K562 (cell line): Measurements from ENCODE around the gene DNAH9. TPM values are rescaled to one million over a fixed set of nuclear protein-coding genes. Genes with fewer than 3 reads are reported as not detected.

Experiments used
- ATAC-seq: fragments of 200-7000 bp; cut with Tn5 transposase; 3 replicates; pipeline ENCODE4 v1.9.1; 2020; ENCODE audit warnings: moderate library complexity
- BruUV-seq: library from RNA; stranded (reverse); fragments of 400-500 nt; replicated peaks from 2 replicates; lab custom pipeline; 2021; lab: Mats Ljungman, UMichigan
- CTCF ChIA-PET: fragments of 300-600 bp; formaldehyde crosslinking; extraction: SDS; loops from one replicate; lab custom pipeline; 2021; ENCODE audit warnings: low intra/inter-chr PET ratio; lab: Yijun Ruan, JAX
- POLR2A ChIA-PET: fragments of 300-600, 350-650 bp; sonication (Branson Sonifier 250); formaldehyde crosslinking; extraction: SDS; loops from one replicate; lab custom pipeline; 2021; ENCODE audit warnings: antibody characterized with exemption, inconsistent platforms; lab: Yijun Ruan, JAX
- DNase-seq, 4 experiments: peaks; one replicate each; pipeline versions ENCODE4 v3.0.0 to v3.0.0-alpha.2; 2011 to 2018; ENCODE audit warnings: low spot score in 3 of 4, mixed read lengths in 3 of 4; ENCODE audit errors: extremely low read depth in 1 of 4
- FAIRE-seq: peaks from 2 replicates; lab custom pipeline; 2011; peaks lifted over from hg19 to GRCh38; lab: Jason Lieb, UNC
- H2AFZ ChIP-seq: 2 replicates; pipeline ENCODE4 v1.6.0; 2011; ENCODE audit warnings: low read depth, low read length, control low read depth, inconsistent platforms
- H3K27ac ChIP-seq: fragments of 200-600 bp; 3 replicates; pipeline ENCODE4 v1.8.0; 2011; ENCODE audit warnings: low read depth, mild to moderate bottlenecking, control low read depth, inconsistent platforms, low read length, moderate library complexity, mixed read lengths; ENCODE audit errors: extremely low read depth
- H3K27me3 ChIP-seq, 2 experiments: fragments of 300-600 bp in 1 of 2; 2 replicates in 1 of 2; 3 replicates in 1 of 2; pipeline versions ENCODE4 v1.6.0 to v1.8.0; 2011; ENCODE audit warnings: inconsistent platforms in 2 of 2, low read length in 2 of 2, mild to moderate bottlenecking in 1 of 2, mixed read lengths in 1 of 2, moderate library complexity in 1 of 2; ENCODE audit not compliant: control insufficient read depth in 2 of 2, insufficient read depth in 2 of 2
- H3K36me3 ChIP-seq: fragments of 300-600 bp; 3 replicates; pipeline ENCODE4 v1.8.0; 2011; ENCODE audit warnings: mild to moderate bottlenecking, low read length, inconsistent platforms; ENCODE audit not compliant: control insufficient read depth, insufficient read depth
- H3K4me1 ChIP-seq, 2 experiments: fragments of 200-600 bp in 1 of 2; replicated peaks in 1 of 2; 2 replicates in 1 of 2; 3 replicates in 1 of 2; pipeline versions ENCODE4 v1.5.1 to v1.8.0; 2011; ENCODE audit warnings: inconsistent platforms in 2 of 2, low read length in 2 of 2, mild to moderate bottlenecking in 1 of 2, mixed read lengths in 1 of 2, moderate library complexity in 1 of 2; ENCODE audit not compliant: control insufficient read depth in 2 of 2, insufficient read depth in 2 of 2
- H3K4me2 ChIP-seq: 2 replicates; pipeline ENCODE4 v1.6.1; 2011; ENCODE audit warnings: low read length, control low read depth, inconsistent platforms, mixed read lengths; ENCODE audit not compliant: insufficient read depth
- H3K4me3 ChIP-seq: fragments of 200-600 bp; sonication (generic), shearing (Covaris generic); 2 replicates; pipeline ENCODE4 v1.5.1; 2016; ENCODE audit warnings: control low read depth, inconsistent platforms
- H3K79me2 ChIP-seq: fragments of 200-600 bp; 3 replicates; pipeline ENCODE4 v1.8.0; 2011; ENCODE audit warnings: low read length, inconsistent platforms; ENCODE audit not compliant: control insufficient read depth, insufficient read depth
- H3K9ac ChIP-seq, 2 experiments: 2 replicates each; pipeline versions ENCODE4 v1.6.0 to v1.6.1; 2011; ENCODE audit warnings: low read depth in 2 of 2, low read length in 2 of 2, control low read depth in 1 of 2, inconsistent platforms in 1 of 2, mild to moderate bottlenecking in 1 of 2, mixed read lengths in 1 of 2; ENCODE audit not compliant: insufficient read depth in 1 of 2
- H3K9me1 ChIP-seq: one replicate; pipeline ENCODE4 v1.6.0; 2011; ENCODE audit warnings: inconsistent platforms, mild to moderate bottlenecking, low read length, moderate library complexity; ENCODE audit not compliant: control insufficient read depth, insufficient read depth
- H3K9me3 ChIP-seq: replicated peaks from 2 replicates; pipeline ENCODE4 v1.5.1; 2011; ENCODE audit warnings: low read depth, low read length, inconsistent platforms; ENCODE audit not compliant: control insufficient read depth, insufficient read depth
- H4K20me1 ChIP-seq: replicated peaks from 2 replicates; pipeline ENCODE4 v1.6.1; 2011; ENCODE audit warnings: low read length, inconsistent platforms, mixed read lengths; ENCODE audit not compliant: control insufficient read depth, insufficient read depth
- ASH1L ChIP-seq: fragments of 450-650 bp; IDR thresholded peaks from 2 replicates; pipeline ENCODE4 v1.6.1; 2018; ENCODE audit warnings: borderline replicate concordance, mild to moderate bottlenecking, low read depth; ENCODE audit not compliant: partially characterized antibody
- KDM1A ChIP-seq, 2 experiments: fragments of 450-650 bp; IDR thresholded peaks; 2 replicates each; pipeline ENCODE4 v1.6.1; 2016; ENCODE audit warnings: mild to moderate bottlenecking in 2 of 2
- PHF21A ChIP-seq: fragments of 450-650 bp; IDR thresholded peaks from 2 replicates; pipeline ENCODE4 v1.6.1; 2017; ENCODE audit warnings: low read depth, borderline replicate concordance
- YY1 ChIP-seq, 3 experiments: IDR thresholded peaks; 2 replicates each; pipeline ENCODE4 v1.6.1; 2011; ENCODE audit warnings: low read length in 2 of 3, mild to moderate bottlenecking in 2 of 3, moderate library complexity in 2 of 3, borderline replicate concordance in 1 of 3, control low read depth in 1 of 3, low read depth in 1 of 3; ENCODE audit not compliant: insufficient read depth in 3 of 3, insufficient replicate concordance in 2 of 3, control insufficient read depth in 1 of 3, insufficient read length in 1 of 3; ENCODE audit errors: extremely low read depth in 1 of 3
- ZNF274 ChIP-seq: IDR thresholded peaks from 2 replicates; pipeline ENCODE4 v1.6.1; 2011; ENCODE audit warnings: low read depth, mild to moderate bottlenecking, low read length, moderate library complexity, borderline replicate concordance
- ZNF57 ChIP-seq: fragments of 450-650 bp; formaldehyde crosslinking; IDR thresholded peaks from 2 replicates; pipeline ENCODE4 v1.4.0; 2020; ENCODE audit warnings: mild to moderate bottlenecking, moderate library complexity
- WGBS: fragments of 100-300 bp; shearing (Covaris generic); methylation state at CpG from one replicate; pipeline ENCODE4 v1.1.6; 2016; ENCODE audit warnings: low coverage, mixed read lengths; ENCODE audit not compliant: insufficient coverage; ENCODE audit errors: missing lambda C conversion rate; 5-methylcytosine and 5-hydroxymethylcytosine counted together
- in situ Hi-C: fragments of 300-500 bp; cut with MboI; formaldehyde crosslinking; loops from 4 replicates; pipeline ENCODE4 v1.15.0; 2018; ENCODE audit warnings: inconsistent platforms, mixed read lengths
- intact Hi-C: fragments of 100-400 bp; cut with micrococcal nuclease; formaldehyde crosslinking; loops from 2 replicates; pipeline ENCODE4 v1.14.2; 2022
- polyA plus RNA-seq, 8 experiments: library from polyadenylated mRNA; depleted of rRNA in 4 of 8; stranded (reverse) in 5 of 8; unstranded in 3 of 8; fragments of >200 nt; fragmentation: Nextera tagmentation in 2 of 8; fragmentation: Illumina TruSeq in 1 of 8; extraction: Ambion mirVana in 2 of 8; extraction: Trizol in 1 of 8; gene quantifications; 2 replicates each; pipeline versions ENCODE4 v1.2.1 to v1.2.3, GENCODE V29; 2011 to 2014; ENCODE audit warnings: inconsistent platforms in 1 of 8, missing spikeins in 1 of 8
- total RNA-seq, 7 experiments: library from RNA; depleted of rRNA in 6 of 7; stranded (reverse); fragments of >200 nt in 6 of 7; fragmentation: Illumina TruSeq in 2 of 7; extraction: Trizol in 2 of 7; gene quantifications; 2 replicates each; pipeline versions ENCODE4 v1.2.1 to v1.2.3, GENCODE V29; 2011 to 2021; ENCODE audit warnings: low replicate concordance in 1 of 7
- TF ChIP-seq, protein P1 (sequence below): fragments of 250-450 bp; sonication (Bioruptor Pico); IDR thresholded peaks from 2 replicates; pipeline ENCODE4 v1.4.0; 2020
- TF ChIP-seq, protein P2 (sequence below): sonication (generic); formaldehyde crosslinking; IDR thresholded peaks from 2 replicates; pipeline ENCODE4 v1.8.0; 2022; ENCODE audit warnings: mild to moderate bottlenecking, low read depth, missing genetic modification reagents
- TF ChIP-seq, protein P3 (sequence below): fragments of 450-650 bp; formaldehyde crosslinking; IDR thresholded peaks from 2 replicates; pipeline ENCODE4 v1.4.0; 2022; ENCODE audit warnings: mild to moderate bottlenecking, moderate library complexity

The DNAH9 gene
- total and polyA plus RNA-seq, 9 of the 15 experiments (the other 6 are each of a cell fraction or from before 2014, with no cell fraction given), result not detected

DNA sequence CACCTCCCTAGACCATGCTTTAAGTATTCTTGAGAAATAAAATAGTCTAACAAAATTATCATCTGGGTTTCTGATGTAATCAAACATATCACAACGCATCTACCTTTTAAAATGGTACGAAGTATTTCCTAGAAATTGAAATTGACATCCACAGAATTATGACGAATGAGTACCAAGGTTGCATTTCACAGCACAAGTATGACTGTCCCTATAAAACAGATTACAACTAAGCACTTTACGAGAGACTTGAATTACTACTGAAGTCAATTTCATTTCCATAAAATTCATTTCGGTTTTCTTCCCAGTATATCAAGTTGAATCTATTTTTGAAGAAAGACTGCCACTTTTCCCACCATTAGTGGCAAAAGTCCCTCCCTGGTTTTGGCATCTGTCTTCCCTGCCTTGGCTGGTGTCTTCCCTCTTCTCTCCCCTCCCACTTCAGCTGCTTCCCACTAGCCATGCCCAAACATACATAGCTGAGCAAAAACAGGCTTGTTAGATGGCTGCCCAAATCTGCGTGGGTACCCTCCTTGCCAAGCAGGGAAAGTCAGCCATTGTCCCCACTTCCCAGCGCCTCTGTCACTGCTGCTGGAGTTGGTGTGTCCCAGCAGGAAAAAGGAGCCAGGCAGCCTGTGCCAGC is 29.2 kb downstream of the DNAH9 start:
- no peaks in the 10 kb centered on the region for H3K36me3 ChIP-seq
- TF ChIP-seq KDM1A (IDR thresholded peaks at IDR 0.05) (no peak), ZNF57 (CRISPR knock-in tag) (no peak), PHF21A (no peak), YY1 (IDR thresholded peaks at IDR 0.05; ENCODE audit: borderline replicate concordance in 1 of 3, control insufficient read depth in 1 of 3, extremely low read depth in 1 of 3, insufficient read depth in 3 of 3, insufficient read length in 1 of 3, insufficient replicate concordance in 2 of 3, low read depth in 1 of 3, low read length in 2 of 3) (no peak), ASH1L (no peak), ZNF274 (no peak)
- TF ChIP-seq, protein P1, sequence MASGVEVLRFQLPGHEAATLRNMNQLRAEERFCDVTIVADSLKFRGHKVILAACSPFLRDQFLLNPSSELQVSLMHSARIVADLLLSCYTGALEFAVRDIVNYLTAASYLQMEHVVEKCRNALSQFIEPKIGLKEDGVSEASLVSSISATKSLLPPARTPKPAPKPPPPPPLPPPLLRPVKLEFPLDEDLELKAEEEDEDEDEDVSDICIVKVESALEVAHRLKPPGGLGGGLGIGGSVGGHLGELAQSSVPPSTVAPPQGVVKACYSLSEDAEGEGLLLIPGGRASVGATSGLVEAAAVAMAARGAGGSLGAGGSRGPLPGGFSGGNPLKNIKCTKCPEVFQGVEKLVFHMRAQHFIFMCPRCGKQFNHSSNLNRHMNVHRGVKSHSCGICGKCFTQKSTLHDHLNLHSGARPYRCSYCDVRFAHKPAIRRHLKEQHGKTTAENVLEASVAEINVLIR (CRISPR knock-in tag), result no peak
- TF ChIP-seq, protein P2, sequence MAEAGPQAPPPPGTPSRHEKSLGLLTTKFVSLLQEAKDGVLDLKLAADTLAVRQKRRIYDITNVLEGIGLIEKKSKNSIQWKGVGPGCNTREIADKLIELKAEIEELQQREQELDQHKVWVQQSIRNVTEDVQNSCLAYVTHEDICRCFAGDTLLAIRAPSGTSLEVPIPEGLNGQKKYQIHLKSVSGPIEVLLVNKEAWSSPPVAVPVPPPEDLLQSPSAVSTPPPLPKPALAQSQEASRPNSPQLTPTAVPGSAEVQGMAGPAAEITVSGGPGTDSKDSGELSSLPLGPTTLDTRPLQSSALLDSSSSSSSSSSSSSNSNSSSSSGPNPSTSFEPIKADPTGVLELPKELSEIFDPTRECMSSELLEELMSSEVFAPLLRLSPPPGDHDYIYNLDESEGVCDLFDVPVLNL, result no peak
- TF ChIP-seq, protein P3, sequence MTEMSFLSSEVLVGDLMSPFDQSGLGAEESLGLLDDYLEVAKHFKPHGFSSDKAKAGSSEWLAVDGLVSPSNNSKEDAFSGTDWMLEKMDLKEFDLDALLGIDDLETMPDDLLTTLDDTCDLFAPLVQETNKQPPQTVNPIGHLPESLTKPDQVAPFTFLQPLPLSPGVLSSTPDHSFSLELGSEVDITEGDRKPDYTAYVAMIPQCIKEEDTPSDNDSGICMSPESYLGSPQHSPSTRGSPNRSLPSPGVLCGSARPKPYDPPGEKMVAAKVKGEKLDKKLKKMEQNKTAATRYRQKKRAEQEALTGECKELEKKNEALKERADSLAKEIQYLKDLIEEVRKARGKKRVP, result no peak
- no peak overlapping the region for H3K4me2 ChIP-seq
- H3K4me1 ChIP-seq, result no peaks in the 10 kb centered on the region
- H3K9me3 ChIP-seq, result no peaks in the 10 kb centered on the region
- CTCF ChIA-PET, result no interaction called here
- ATAC-seq (no peak), FAIRE-seq (no peak), DNase-seq (no peak)
- in situ Hi-C loops (no loop called here), intact Hi-C loops (no loop called here)
- no TSS peak for BruUV-seq
- no peak overlapping the region for H2AFZ ChIP-seq
- no peak overlapping the region for H3K4me3 ChIP-seq
- no peaks in the 10 kb centered on the region for H3K79me2 ChIP-seq
- 1% methylated on average over 6 of the region's 7 CpGs for WGBS
- no peaks in the 10 kb centered on the region for H4K20me1 ChIP-seq
- H3K27me3 ChIP-seq, result no peaks in the 10 kb centered on the region
- POLR2A ChIA-PET, result no interaction called here
- no peaks in the 10 kb centered on the region for H3K9me1 ChIP-seq
- no peak overlapping the region for H3K9ac ChIP-seq
- no peak overlapping the region for H3K27ac ChIP-seq
